ENCODE data around the gene APBB2.

Gene APBB2

DNA sequence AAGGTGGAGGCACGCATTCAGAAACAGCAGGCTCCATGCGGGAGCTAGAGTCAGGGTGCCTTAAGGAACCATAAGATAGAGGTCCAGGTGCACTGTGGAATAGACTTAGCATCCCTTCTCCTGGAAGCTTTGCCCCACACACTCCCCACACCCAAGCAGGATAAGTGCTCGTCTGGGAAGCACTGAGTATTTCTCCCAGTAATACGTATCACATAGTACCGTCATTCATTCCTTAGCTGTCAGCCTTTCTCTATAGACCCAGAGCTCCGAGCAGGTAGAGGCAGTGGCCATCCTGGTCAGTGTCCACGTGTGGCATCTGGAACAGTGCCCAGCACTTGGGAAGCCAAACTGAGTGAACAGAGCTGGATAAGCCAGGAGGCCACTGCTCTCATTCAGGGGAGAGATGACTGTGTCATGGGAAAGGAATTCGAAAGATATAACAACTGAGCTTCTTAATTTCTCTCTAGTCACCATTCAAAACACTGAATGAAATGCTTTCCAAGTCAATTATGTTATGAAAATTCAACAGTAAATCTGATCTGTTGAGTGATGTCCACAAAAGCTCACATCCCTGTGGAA, 9.9 kb downstream of the APBB2 start:
- DNase-seq (ENCODE audit: low read depth): peak; percentile 77
- TF ChIP-seq, protein P1, sequence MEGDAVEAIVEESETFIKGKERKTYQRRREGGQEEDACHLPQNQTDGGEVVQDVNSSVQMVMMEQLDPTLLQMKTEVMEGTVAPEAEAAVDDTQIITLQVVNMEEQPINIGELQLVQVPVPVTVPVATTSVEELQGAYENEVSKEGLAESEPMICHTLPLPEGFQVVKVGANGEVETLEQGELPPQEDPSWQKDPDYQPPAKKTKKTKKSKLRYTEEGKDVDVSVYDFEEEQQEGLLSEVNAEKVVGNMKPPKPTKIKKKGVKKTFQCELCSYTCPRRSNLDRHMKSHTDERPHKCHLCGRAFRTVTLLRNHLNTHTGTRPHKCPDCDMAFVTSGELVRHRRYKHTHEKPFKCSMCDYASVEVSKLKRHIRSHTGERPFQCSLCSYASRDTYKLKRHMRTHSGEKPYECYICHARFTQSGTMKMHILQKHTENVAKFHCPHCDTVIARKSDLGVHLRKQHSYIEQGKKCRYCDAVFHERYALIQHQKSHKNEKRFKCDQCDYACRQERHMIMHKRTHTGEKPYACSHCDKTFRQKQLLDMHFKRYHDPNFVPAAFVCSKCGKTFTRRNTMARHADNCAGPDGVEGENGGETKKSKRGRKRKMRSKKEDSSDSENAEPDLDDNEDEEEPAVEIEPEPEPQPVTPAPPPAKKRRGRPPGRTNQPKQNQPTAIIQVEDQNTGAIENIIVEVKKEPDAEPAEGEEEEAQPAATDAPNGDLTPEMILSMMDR (conservative IDR thresholded peaks at IDR 0.05; ENCODE audit: low read depth, low read length): no peak
- H3K4me3 ChIP-seq (ENCODE audit: low read length): no peak overlapping the region

DNA sequence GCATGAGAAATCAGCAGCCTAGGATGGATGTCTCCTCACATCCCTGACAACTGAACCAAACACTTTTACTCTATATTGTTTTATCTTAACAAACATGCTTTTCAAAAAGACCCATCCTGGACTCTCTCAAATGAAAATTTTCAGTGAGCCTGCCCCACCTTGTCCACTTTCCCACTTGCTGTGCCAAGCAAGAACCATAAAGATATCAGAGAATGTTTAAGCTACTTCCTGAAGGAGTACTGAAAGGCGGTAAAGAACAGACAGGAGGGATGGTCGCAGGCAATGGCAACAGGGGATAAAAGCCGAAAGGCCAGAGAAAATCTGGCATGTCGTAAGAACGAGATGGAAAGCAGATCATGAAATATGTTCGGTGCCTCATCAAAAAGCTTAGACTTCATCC, 10.5 kb downstream of the APBB2 start:
- TF ChIP-seq, protein P1 (conservative IDR thresholded peaks at IDR 0.05; ENCODE audit: low read depth, low read length): no peak
- no peak overlapping the region for H3K4me3 ChIP-seq (ENCODE audit: low read length)
- no peak for DNase-seq (ENCODE audit: low read depth)

DNA sequence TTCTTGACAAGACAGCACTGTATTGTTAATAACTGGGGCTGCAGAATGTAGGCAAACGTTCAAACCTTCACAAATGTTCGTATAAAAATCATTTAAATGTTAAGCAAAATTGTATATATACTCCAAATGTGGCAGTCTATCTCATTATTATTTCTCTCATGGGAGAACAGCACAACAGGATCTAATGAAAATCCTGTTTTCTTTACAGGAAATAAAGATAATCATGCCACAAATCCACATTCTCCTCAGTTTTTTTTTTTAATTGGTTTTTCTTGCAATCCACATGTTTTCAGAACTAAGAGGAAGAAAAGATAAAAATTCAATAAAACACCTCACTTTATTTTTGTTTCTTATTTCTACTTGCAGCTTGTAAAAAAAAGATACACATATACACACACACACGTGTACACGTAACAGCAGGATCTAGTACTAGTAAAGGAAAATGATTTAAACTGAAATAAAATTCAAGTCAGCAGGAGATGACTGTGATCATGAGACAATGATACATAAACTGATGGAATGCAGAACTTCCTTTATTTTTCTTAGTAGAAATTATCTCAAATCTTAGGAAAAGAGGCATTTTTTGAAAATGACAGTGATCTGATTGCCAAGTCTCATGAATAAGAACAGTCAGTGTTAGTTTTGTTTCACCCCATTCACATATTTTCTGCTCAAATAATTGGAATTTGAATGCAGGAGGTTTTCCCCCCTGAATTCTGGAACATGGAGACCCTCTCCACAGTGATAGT, 11.3 kb downstream of the APBB2 start:
- DNase-seq (ENCODE audit: low read depth): no peak
- H3K4me3 ChIP-seq (ENCODE audit: low read length): no peak overlapping the region
- TF ChIP-seq, protein P1 (conservative IDR thresholded peaks at IDR 0.05; ENCODE audit: low read depth, low read length): no peak

DNA sequence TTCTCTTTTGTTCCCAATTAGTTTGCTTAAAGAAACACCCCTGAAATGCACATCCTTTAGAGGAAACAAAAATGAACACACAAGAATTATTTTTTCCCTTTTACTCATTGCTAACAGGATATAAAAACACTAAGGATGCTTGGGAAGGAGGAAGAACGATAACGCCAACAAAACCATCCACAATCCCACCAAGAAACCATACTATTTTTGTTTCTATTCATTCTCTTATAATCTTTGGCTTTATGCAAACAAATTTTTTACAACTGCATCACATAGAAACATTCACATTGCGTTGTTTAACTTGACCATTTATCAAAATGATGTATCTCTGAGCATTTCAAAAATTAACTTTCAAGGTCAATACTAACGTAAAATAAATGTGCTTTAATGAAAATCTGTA, 12.0 kb downstream of the APBB2 start:
- DNase-seq (ENCODE audit: low read depth): no peak
- H3K4me3 ChIP-seq (ENCODE audit: low read length): no peak overlapping the region
- TF ChIP-seq, protein P1 (conservative IDR thresholded peaks at IDR 0.05; ENCODE audit: low read depth, low read length): no peak

DNA sequence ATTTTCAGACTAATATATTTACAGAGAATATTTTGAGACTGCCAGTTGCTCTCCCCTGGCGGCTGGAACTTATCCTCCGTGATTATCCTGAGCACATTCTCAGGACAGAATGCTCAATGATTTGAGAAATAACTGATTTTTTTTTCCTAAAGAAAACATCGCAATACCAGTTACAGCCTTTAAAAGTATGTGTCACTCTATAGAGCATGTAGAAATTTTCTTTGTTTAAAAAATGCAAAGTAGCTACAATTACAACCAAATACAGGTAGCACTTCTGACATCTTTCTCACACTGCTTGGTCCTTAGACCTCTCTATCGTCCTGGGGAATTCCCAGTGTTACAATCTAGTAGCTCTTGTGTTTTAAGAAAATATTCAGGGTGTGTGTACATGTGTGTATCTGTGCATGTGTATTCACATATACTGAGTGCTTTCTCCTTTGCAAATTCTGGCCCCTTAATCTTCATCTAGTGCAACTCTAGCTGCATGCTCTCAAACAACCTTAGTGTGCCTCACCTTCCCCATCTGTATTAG, 13.8 kb downstream of the APBB2 start:
- no peak overlapping the region for H3K4me3 ChIP-seq (ENCODE audit: low read length)
- DNase-seq (ENCODE audit: low read depth): no peak
- TF ChIP-seq, protein P1 (conservative IDR thresholded peaks at IDR 0.05; ENCODE audit: low read depth, low read length): no peak

DNA sequence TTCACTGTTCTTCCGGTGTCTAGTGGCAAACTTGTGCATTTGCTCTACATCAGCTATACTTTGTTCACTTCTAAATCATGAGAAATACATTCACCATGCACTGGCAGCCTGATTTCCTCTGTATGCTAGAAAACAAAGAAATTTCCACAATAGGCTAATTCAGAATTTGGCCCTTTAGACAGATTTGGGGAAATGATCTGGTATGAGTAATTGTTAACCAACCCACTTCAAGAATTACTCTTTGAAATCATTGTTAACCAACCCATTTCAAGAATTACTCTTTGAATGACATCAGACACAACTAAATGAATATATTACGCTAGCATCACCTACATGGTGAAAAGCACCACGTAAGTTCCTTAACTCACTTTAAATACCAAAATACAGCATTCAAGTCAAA, 14.6 kb downstream of the APBB2 start:
- no peak overlapping the region for H3K4me3 ChIP-seq (ENCODE audit: low read length)
- TF ChIP-seq, protein P1 (conservative IDR thresholded peaks at IDR 0.05; ENCODE audit: low read depth, low read length): no peak
- no peak for DNase-seq (ENCODE audit: low read depth)

DNA sequence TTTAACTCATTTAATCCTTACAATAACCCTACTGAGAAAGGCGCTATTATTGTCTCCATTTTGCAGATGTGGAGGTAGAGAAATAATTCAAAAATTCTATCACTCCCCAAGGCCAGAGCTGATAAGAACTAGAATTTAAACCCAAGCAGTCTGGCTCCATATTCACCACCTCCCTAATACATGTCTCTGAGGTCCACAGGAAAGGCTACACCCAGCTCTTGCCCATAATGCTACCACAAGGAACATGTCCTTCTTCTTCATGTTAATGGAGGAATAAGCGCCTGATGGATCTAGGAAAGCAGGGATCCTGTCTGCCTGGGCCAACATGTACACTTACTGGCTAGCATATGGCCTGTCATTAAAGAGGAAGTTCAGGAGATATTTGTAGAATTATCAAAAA, 16.3 kb downstream of the APBB2 start:
- H3K4me3 ChIP-seq (ENCODE audit: low read length): no peak overlapping the region
- no peak for DNase-seq (ENCODE audit: low read depth)
- TF ChIP-seq, protein P1 (conservative IDR thresholded peaks at IDR 0.05; ENCODE audit: low read depth, low read length): no peak

All from retinal pigment epithelial cell (primary cell).